Smooth muscle cell (in vitro differentiated cells): ENCODE measurements around the gene SDHD. TPM values are rescaled to one million over a fixed set of nuclear protein-coding genes. Genes with fewer than 3 reads are reported as not detected.

Source experiments
- DNase-seq: peaks from one replicate; lab custom pipeline; 2025; ENCODE audit not compliant: unreplicated experiment; lab: John Stamatoyannopoulos, UW
- H2AFZ ChIP-seq: fragments of 200-600 bp; sonication (generic); 2 replicates; pipeline ENCODE4 v1.6.0; 2016; ENCODE audit warnings: antibody characterized with exemption, low read depth, mild to moderate bottlenecking
- H3F3A ChIP-seq: fragments of 200-600 bp; sonication (generic); 2 replicates; pipeline ENCODE4 v1.6.0; 2017; ENCODE audit warnings: antibody characterized with exemption, low read depth
- H3K27ac ChIP-seq: fragments of 200-600 bp; sonication (generic); 2 replicates; pipeline ENCODE4 v1.5.1; 2016; ENCODE audit warnings: low read depth, mild to moderate bottlenecking
- H3K27me3 ChIP-seq: fragments of 200-600 bp; sonication (generic); 2 replicates; pipeline ENCODE4 v1.6.1; 2016; ENCODE audit warnings: low read depth, mild to moderate bottlenecking
- H3K36me3 ChIP-seq: fragments of 200-600 bp; sonication (generic); 2 replicates; pipeline ENCODE4 v1.5.1; 2016; ENCODE audit warnings: low read depth
- H3K4me1 ChIP-seq: fragments of 200-600 bp; sonication (generic); 2 replicates; pipeline ENCODE4 v1.5.1; 2016; ENCODE audit warnings: low read depth
- H3K4me2 ChIP-seq: fragments of 200-600 bp; sonication (generic); 2 replicates; pipeline ENCODE4 v1.6.0; 2016; ENCODE audit warnings: mild to moderate bottlenecking
- H3K4me3 ChIP-seq: fragments of 200-600 bp; sonication (generic); 2 replicates; pipeline ENCODE4 v1.5.1; 2016; ENCODE audit warnings: mild to moderate bottlenecking
- H3K79me2 ChIP-seq: fragments of 200-600 bp; sonication (generic); 2 replicates; pipeline ENCODE4 v1.6.0; 2016; ENCODE audit warnings: low read depth, mild to moderate bottlenecking
- H3K9ac ChIP-seq: fragments of 200-600 bp; sonication (generic); 2 replicates; pipeline ENCODE4 v1.6.0; 2016; ENCODE audit warnings: low read depth
- H3K9me3 ChIP-seq: fragments of 200-600 bp; sonication (generic); replicated peaks from 2 replicates; pipeline ENCODE4 v1.5.1; 2016; ENCODE audit warnings: low read depth
- H4K20me1 ChIP-seq: fragments of 200-600 bp; sonication (generic); 2 replicates; pipeline ENCODE4 v1.6.0; 2016; ENCODE audit warnings: low read depth
- WGBS: methylation state at CpG from one replicate; pipeline ENCODE4 v1.1.7; 2016; ENCODE audit warnings: low lambda C conversion rate; 5-methylcytosine and 5-hydroxymethylcytosine counted together
- polyA plus RNA-seq: library from polyadenylated mRNA; unstranded; fragments of >200 nt; fragmentation: Nextera tagmentation; extraction: Ambion mirVana; gene quantifications from 2 replicates; pipeline ENCODE4 v1.2.1, GENCODE V29; 2016
- total RNA-seq: library from RNA; depleted of rRNA; stranded (reverse); fragments of >200 nt; gene quantifications from 2 replicates; pipeline ENCODE4 v1.2.3, GENCODE V29; 2014
- TF ChIP-seq, protein P1 (sequence below): fragments of 200-600 bp; sonication (generic); IDR thresholded peaks from 2 replicates; pipeline ENCODE4 v1.5.1; 2017; ENCODE audit warnings: borderline replicate concordance, mild to moderate bottlenecking, antibody characterized with exemption; ENCODE audit not compliant: insufficient read depth, poor library complexity, severe bottlenecking

Gene SDHD
- total and polyA plus RNA-seq, 2 experiments from 2014 or later = 91.6 to 95.9 TPM

DNA sequence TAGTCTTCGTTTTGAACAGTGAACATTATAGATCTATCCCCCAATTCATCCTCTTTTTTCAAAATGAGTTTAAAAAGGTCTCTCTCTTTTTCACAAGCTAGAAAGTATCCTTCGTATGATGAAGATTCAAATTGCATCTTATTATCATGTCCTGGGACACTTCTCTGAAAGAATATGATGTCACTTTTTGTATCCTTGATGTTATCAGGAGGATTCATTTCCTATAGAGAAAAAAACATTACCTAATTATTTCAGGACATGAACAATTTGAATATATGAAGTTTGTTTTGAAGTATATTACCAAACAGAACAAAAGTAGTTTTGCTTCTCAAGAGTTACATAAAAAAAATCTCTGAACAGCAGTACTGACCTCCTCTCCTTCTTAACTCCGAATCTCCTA, 56.9 kb downstream of the SDHD start:
- TF ChIP-seq, protein P1, sequence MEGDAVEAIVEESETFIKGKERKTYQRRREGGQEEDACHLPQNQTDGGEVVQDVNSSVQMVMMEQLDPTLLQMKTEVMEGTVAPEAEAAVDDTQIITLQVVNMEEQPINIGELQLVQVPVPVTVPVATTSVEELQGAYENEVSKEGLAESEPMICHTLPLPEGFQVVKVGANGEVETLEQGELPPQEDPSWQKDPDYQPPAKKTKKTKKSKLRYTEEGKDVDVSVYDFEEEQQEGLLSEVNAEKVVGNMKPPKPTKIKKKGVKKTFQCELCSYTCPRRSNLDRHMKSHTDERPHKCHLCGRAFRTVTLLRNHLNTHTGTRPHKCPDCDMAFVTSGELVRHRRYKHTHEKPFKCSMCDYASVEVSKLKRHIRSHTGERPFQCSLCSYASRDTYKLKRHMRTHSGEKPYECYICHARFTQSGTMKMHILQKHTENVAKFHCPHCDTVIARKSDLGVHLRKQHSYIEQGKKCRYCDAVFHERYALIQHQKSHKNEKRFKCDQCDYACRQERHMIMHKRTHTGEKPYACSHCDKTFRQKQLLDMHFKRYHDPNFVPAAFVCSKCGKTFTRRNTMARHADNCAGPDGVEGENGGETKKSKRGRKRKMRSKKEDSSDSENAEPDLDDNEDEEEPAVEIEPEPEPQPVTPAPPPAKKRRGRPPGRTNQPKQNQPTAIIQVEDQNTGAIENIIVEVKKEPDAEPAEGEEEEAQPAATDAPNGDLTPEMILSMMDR = no peak
- WGBS = 93% methylated on average over 3 of the region's 3 CpGs

More for the DNA sequence above, 56.9 kb downstream of the SDHD start:
- H2AFZ ChIP-seq = no peak overlapping the region
- H3K27me3 ChIP-seq = no peaks in the 10 kb centered on the region
- H3K27ac ChIP-seq = no peak overlapping the region
- no peaks in the 10 kb centered on the region for H3F3A ChIP-seq
- DNase-seq = no peak
- no peaks in the 10 kb centered on the region for H3K9me3 ChIP-seq
- H3K4me1 ChIP-seq = no peaks in the 10 kb centered on the region
- no peaks in the 10 kb centered on the region for H3K79me2 ChIP-seq
- H3K9ac ChIP-seq = no peak overlapping the region
- no peak overlapping the region for H3K4me2 ChIP-seq
- H3K4me3 ChIP-seq = no peak overlapping the region
- no peaks in the 10 kb centered on the region for H4K20me1 ChIP-seq
- H3K36me3 ChIP-seq = no peaks in the 10 kb centered on the region

Other genes with a start within 250 kb of the SDHD start
- 97.2 and 116 TPM in 2 replicates for gene ALG9, start 215.3 kb upstream of the SDHD start, total RNA-seq
- 70.5 and 73.2 TPM in 2 replicates for gene ALG9, start 215.3 kb upstream of the SDHD start, polyA plus RNA-seq
- 2.1 and 2.3 TPM in 2 replicates for gene FDXACB1, start 207.7 kb upstream of the SDHD start, total RNA-seq
- 1.3 and 2.1 TPM in 2 replicates for gene FDXACB1, start 207.7 kb upstream of the SDHD start, polyA plus RNA-seq
- 2.7 and 10.5 TPM in 2 replicates for gene CFAP68, start 207.3 kb upstream of the SDHD start, total RNA-seq
- gene CFAP68, start 207.3 kb upstream of the SDHD start, polyA plus RNA-seq = 17.6 and 19.2 TPM in 2 replicates
- 26.6 and 47.4 TPM in 2 replicates for gene CRYAB, start 175.1 kb upstream of the SDHD start, total RNA-seq
- gene CRYAB, start 175.1 kb upstream of the SDHD start, polyA plus RNA-seq = 97.4 and 125 TPM in 2 replicates
- not detected in 2 replicates for gene HSPB2, start 174.1 kb upstream of the SDHD start, total RNA-seq
- gene HSPB2, start 174.1 kb upstream of the SDHD start, polyA plus RNA-seq = 0.18 and 0.87 TPM in 2 replicates
- 0.90 and 3.0 TPM in 2 replicates for gene C11orf52, start 168.0 kb upstream of the SDHD start, total RNA-seq
- 0.64 and 1.2 TPM in 2 replicates for gene C11orf52, start 168.0 kb upstream of the SDHD start, polyA plus RNA-seq
- gene DIXDC1, start 149.5 kb upstream of the SDHD start, total RNA-seq = 19.7 and 24.8 TPM in 2 replicates
- gene DIXDC1, start 149.5 kb upstream of the SDHD start, polyA plus RNA-seq = 11.9 and 12.4 TPM in 2 replicates
- 23.6 and 39.5 TPM in 2 replicates for gene DLAT, start 61.5 kb upstream of the SDHD start, total RNA-seq
- 19.2 and 23.8 TPM in 2 replicates for gene DLAT, start 61.5 kb upstream of the SDHD start, polyA plus RNA-seq
- 0.18 and 1.7 TPM in 2 replicates for gene PIH1D2, start 12.9 kb upstream of the SDHD start, total RNA-seq
- 0.82 and 1.0 TPM in 2 replicates for gene PIH1D2, start 12.9 kb upstream of the SDHD start, polyA plus RNA-seq
- 19.9 and 22.0 TPM in 2 replicates for gene NKAPD1, start 12.6 kb upstream of the SDHD start, total RNA-seq
- 9.2 and 16.2 TPM in 2 replicates for gene NKAPD1, start 12.6 kb upstream of the SDHD start, polyA plus RNA-seq
- 31.9 and 55.7 TPM in 2 replicates for gene TIMM8B, start 117 bp upstream of the SDHD start, total RNA-seq
- gene TIMM8B, start 117 bp upstream of the SDHD start, polyA plus RNA-seq = 79.8 and 87.5 TPM in 2 replicates
- gene IL18, start 77.2 kb downstream of the SDHD start, total RNA-seq = 3.0 TPM in 1 of 2 replicates, not detected in the other
- 0.33 and 0.34 TPM in 2 replicates for gene IL18, start 77.2 kb downstream of the SDHD start, polyA plus RNA-seq
- not detected in 2 replicates for gene TEX12, start 80.5 kb downstream of the SDHD start, total RNA-seq
- gene TEX12, start 80.5 kb downstream of the SDHD start, polyA plus RNA-seq = not detected in 2 replicates
- gene BCO2, start 88.6 kb downstream of the SDHD start, total RNA-seq = 0.13 and 1.8 TPM in 2 replicates
- 0.82 and 2.0 TPM in 2 replicates for gene BCO2, start 88.6 kb downstream of the SDHD start, polyA plus RNA-seq
- gene PTS, start 139.6 kb downstream of the SDHD start, total RNA-seq = 70.9 and 77.4 TPM in 2 replicates
- 75.4 and 102 TPM in 2 replicates for gene PTS, start 139.6 kb downstream of the SDHD start, polyA plus RNA-seq
- gene PLET1, start 174.0 kb downstream of the SDHD start, total RNA-seq = not detected in 2 replicates
- 0.15 TPM in 1 of 2 replicates, not detected in the other for gene PLET1, start 174.0 kb downstream of the SDHD start, polyA plus RNA-seq